Effector memory CD4-positive, alpha-beta T cell (primary cell): ENCODE measurements around the gene TIMM10B.
A peak's percentile ranks its signal among the peaks of the same experiment; 100 is the strongest.

Experiments used
- DNase-seq, 3 donors: peaks; one replicate each; pipeline ENCODE4 v3.0.0-alpha.2; 2020
- H3K27ac ChIP-seq: 2 replicates; pipeline ENCODE4 v1.7.0; 2013; ENCODE audit warnings: mild to moderate bottlenecking, low read length, moderate library complexity; ENCODE audit not compliant: insufficient read depth, poor library complexity, severe bottlenecking
- H3K27me3 ChIP-seq: replicated peaks from 2 replicates; pipeline ENCODE4 v1.7.0; 2013; ENCODE audit warnings: mild to moderate bottlenecking, low read length; ENCODE audit not compliant: insufficient read depth, control insufficient read depth, poor library complexity, severe bottlenecking
- H3K36me3 ChIP-seq: 2 replicates; pipeline ENCODE4 v1.7.0; 2013; ENCODE audit warnings: mild to moderate bottlenecking, low read length, moderate library complexity; ENCODE audit not compliant: control insufficient read depth, insufficient read depth
- H3K4me1 ChIP-seq: 2 replicates; pipeline ENCODE4 v1.7.0; 2013; ENCODE audit warnings: low read length, mild to moderate bottlenecking; ENCODE audit not compliant: control insufficient read depth, insufficient read depth, poor library complexity, severe bottlenecking
- H3K4me3 ChIP-seq: 2 replicates; pipeline ENCODE4 v1.7.0; 2013; ENCODE audit warnings: low read length, low read depth, mild to moderate bottlenecking; ENCODE audit not compliant: insufficient read depth, poor library complexity, severe bottlenecking
- H3K9me3 ChIP-seq: 2 replicates; pipeline ENCODE4 v1.7.0; 2013; ENCODE audit warnings: mild to moderate bottlenecking, low read length, moderate library complexity; ENCODE audit not compliant: control insufficient read depth

Gene TIMM10B

DNA sequence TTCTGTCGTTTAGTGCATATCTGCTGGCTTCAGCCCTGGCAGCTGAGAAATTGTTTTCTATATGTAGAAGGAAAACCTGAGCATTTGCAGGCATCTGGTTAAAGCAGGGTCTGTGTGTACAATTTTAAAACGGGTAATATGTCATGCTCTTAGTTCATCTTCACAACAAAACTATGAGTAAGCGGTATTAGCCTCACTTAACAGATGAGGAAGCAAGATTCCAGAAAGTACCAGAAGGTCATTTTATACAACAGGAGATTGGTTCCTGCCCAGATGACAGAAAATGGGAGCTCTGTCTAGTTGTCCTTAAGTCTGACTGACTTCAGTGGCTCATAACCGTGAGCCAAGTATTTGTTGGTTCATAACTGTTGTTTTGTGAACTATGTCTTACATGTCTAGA, 1.1 kb downstream of the TIMM10B start:
- DNase-seq: no peak
- H3K4me3 ChIP-seq: peak overlapping the region; percentile 74
- H3K36me3 ChIP-seq: peaks cover 38% of the 10 kb centered on the region
- no peaks in the 10 kb centered on the region for H3K9me3 ChIP-seq
- no peaks in the 10 kb centered on the region for H3K27me3 ChIP-seq
- H3K4me1 ChIP-seq: peaks cover 21% of the 10 kb centered on the region
- H3K27ac ChIP-seq: peak overlapping the region; percentile 88

DNA sequence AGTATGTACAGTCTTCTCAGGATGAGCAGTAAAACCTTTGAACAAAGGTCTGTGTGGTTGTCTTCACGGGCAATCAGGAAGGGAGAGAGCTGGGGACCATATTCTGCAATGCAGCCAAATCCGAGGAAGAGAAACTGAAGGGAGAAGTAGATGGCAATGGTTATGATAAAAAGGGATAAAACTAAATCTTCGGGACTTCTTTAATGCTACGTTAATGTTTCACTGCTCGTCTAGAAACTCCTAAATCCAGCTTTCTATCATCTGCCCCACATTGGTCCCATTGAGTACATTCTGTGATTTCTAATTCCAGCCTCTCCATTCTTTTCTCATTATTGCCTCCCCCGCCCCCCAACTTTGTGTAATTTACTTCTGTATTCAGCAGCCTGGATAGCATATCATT, 1.7 kb downstream of the TIMM10B start:
- peaks cover 33% of the 10 kb centered on the region for H3K36me3 ChIP-seq
- no peaks in the 10 kb centered on the region for H3K9me3 ChIP-seq
- no peak overlapping the region for H3K4me3 ChIP-seq
- peak overlapping the region; percentile 24 for H3K27ac ChIP-seq
- H3K4me1 ChIP-seq: peaks cover 21% of the 10 kb centered on the region
- no peak for DNase-seq
- H3K27me3 ChIP-seq: no peaks in the 10 kb centered on the region

DNA sequence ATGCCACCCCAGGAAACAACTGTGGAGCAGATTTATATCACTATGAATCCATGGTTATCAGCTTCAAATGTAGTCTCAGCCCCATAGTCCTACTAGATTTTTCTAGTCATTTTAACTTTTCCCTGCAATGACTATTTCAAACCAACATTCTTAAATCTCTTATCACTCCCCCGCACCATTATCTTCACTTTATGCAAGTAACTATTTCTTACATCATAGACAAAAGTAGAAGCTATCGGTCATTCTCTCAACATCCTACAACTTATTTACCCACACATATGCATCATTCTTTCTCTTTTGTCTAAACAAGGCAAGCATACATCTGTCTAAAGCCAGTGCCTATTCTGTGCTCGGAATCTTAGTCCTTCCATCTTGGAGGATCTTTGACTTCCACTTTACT, 4.4 kb downstream of the TIMM10B start:
- Histone ChIP-seq H3K4me1 (peaks cover 16% of the 10 kb centered on the region), H3K4me3 (no peak overlapping the region), H3K9me3 (no peaks in the 10 kb centered on the region), H3K27ac (no peak overlapping the region), H3K27me3 (no peaks in the 10 kb centered on the region), H3K36me3 (peaks cover 35% of the 10 kb centered on the region)
- DNase-seq: no peak

DNA sequence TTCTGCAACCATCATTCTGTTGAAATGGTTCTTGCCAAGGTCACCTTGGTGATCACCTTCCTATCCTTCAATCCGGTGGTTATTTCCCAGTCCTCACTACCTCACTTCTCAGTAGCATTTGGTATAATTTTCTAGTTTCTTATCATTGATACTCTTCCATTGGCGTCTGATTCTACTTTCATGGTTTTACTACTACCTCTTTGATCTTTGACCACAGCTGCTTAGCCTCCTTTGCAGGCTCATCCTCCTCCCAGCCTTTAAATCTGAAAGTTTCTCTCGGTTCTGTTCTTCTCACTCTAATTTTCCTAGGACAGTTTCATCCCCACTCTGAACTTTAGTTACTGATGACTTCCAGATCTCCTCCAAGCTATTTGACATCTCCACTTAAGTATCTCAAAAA, 5.0 kb downstream of the TIMM10B start:
- Histone ChIP-seq H3K4me1 (peaks cover 13% of the 10 kb centered on the region), H3K27me3 (no peaks in the 10 kb centered on the region), H3K36me3 (peaks cover 35% of the 10 kb centered on the region), H3K4me3 (no peak overlapping the region), H3K9me3 (no peaks in the 10 kb centered on the region), H3K27ac (peak overlapping the region; percentile 26)
- DNase-seq: no peak

DNA sequence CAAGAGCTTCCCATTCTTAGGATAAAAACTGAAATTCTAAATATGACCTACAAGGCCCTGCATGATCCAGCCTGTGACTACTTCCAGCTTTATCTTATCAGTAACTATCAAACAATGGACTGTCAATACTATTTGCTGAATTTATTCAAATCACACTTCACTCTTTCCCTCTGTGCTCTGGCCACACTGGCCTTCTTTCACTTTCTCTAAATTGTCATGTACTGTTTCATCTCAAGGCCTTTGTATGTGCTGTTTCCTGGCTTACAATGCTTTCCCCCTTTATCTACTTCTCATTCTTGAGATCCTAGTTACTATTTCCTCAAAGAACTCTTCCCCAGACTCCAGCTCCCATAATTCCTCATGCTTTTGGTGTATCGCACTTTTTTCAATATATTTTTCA, 5.6 kb downstream of the TIMM10B start:
- H3K27ac ChIP-seq: peak overlapping the region; percentile 26
- no peak for DNase-seq
- peaks cover 35% of the 10 kb centered on the region for H3K36me3 ChIP-seq
- no peaks in the 10 kb centered on the region for H3K27me3 ChIP-seq
- peaks cover 9% of the 10 kb centered on the region for H3K4me1 ChIP-seq
- no peak overlapping the region for H3K4me3 ChIP-seq
- no peaks in the 10 kb centered on the region for H3K9me3 ChIP-seq

DNA sequence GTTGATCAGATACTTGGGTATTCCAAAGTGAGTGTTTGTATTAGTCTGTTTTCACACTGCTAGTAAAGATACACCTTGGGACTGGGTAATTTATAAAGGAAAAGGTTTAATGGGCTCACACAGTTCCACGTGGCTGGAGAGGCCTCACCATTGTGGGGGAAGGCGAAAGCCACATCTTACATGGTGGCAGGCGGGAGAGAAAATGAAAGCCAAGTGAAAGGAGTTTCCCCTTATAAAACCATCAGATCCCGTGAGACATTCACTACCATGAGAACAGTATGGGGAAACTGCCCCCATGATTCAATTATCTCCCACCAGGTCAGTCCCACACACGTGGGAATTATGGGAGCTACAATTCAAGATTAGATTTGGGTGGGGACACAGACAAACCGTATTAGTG, 7.0 kb downstream of the TIMM10B start:
- H3K36me3 ChIP-seq: peaks cover 29% of the 10 kb centered on the region
- DNase-seq: no peak
- H3K4me3 ChIP-seq: no peak overlapping the region
- H3K27me3 ChIP-seq: no peaks in the 10 kb centered on the region
- no peaks in the 10 kb centered on the region for H3K9me3 ChIP-seq
- H3K4me1 ChIP-seq: no peaks in the 10 kb centered on the region
- H3K27ac ChIP-seq: no peak overlapping the region

DNA sequence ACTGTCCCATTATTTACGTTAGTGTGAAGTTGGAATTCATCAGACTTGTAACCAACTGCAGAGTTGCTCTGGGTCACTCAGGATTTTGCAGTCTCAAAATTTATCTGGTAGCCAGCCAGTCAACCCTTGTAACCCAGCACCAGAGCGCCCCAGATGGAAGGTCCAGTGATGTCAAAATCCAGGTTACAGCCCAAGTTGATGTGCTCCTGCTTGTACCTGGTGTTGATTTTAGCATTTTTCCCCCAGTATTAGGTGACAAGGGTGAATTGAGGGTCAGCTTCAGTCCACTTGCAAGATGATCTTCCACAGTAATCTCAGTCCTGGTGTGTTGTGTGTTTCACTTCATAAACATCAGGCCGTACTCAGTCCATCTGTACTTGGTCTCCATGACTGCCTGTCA, 7.5 kb downstream of the TIMM10B start:
- Histone ChIP-seq H3K4me3 (no peak overlapping the region), H3K36me3 (peaks cover 29% of the 10 kb centered on the region), H3K27me3 (no peaks in the 10 kb centered on the region), H3K27ac (no peak overlapping the region), H3K9me3 (no peaks in the 10 kb centered on the region), H3K4me1 (no peaks in the 10 kb centered on the region)
- DNase-seq: no peak

DNA sequence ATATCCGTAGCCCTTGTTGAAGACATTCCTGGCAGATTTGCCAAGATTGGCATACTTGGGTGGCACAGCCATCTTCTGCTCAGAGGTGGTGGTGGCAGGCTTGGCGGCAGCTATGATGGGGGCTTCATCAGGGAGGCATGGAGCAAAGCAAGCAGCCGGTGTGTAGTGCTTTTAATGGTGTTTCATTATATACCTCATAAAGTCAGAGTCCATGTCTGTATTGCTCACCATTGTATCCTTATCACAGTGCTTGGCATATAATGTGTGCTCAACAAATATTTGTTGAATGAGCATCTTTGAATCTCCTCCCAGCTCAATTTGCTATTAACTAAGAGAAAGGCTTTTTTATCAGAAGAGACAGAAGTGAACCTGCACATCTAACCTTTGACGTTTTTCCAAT, 8.0 kb downstream of the TIMM10B start:
- no peak for DNase-seq
- Histone ChIP-seq H3K36me3 (peaks cover 29% of the 10 kb centered on the region), H3K4me3 (no peak overlapping the region)

DNA sequence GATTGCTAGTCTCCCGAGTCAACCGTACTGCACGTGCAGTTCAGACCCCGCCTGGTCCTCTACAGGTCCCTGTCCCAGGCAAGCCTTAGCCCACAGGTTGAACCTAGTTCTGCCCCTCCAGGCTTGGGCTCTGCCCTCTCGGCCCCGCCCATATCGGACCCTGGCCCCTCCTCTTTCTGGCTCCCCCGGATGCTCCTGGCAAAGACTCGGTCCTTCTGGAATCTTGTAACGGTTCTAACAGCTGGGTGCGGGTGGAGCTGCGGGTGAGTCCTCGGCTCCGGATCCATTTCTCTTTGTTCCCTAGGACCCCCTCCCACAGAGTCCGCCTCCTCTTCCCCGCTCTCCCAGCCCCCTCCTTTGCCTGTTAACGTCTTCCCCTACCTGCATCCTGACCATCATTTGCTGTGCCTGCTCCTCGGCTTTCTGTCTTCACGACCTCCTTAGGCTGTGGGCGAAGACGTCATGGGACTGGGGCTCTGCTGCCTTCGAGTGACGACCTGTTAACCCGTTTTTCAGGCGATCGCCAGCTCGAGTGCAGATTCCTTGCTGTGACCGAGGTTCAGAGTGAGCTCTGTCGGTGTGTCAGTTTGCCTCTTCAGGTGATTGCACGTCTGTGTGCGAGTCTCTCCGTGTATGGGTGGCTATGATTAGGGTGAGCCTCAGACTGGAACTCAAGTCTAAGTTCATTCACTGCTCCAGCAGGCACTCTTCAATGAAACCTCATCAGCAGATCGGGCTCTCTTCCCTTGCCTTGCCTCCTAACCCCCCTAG, 16.0 kb downstream of the TIMM10B start, which contains the start of gene DNHD1:
DNHD1 (plus strand) TSS at position 212 of the 771 bp plus-strand sequence. CDS start 936 bp downstream, outside the sequence.
- Histone ChIP-seq H3K27me3 (no peaks in the 10 kb centered on the region), H3K36me3 (peaks cover 28% of the 10 kb centered on the region), H3K27ac (no peak within 1 kb of the TSS), H3K4me1 (no peaks in the 10 kb centered on the region), H3K9me3 (no peaks in the 10 kb centered on the region), H3K4me3 (no peak within 1 kb of the TSS)
- DNase-seq: no peak

More for the DNA sequence above, 8.0 kb downstream of the TIMM10B start:
- H3K27ac ChIP-seq: no peak overlapping the region
- no peaks in the 10 kb centered on the region for H3K9me3 ChIP-seq
- H3K27me3 ChIP-seq: no peaks in the 10 kb centered on the region
- H3K4me1 ChIP-seq: no peaks in the 10 kb centered on the region

DNA sequence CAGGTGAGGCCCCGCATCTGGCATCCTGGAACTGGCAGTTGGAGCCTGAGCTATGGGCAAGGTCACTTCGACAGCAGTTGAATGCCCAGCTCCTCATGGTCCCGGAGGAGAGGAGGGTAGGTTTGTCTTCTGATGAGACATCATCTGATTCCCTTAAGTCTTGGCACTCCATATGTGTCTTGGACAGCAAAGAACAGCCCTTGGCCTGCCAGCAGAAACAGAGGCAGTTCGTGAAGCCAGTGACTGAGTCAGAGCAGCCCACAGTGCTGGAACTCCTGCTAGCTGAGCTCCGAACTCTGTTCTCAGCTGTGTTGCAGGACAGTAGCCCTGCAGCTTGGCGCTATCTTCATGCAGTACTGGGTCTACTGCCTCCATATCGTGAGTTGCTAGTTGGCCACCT, 16.8 kb downstream of the TIMM10B start:
- no peak overlapping the region for H3K27ac ChIP-seq

More for the DNA sequence above, 16.8 kb downstream of the TIMM10B start:
- no peaks in the 10 kb centered on the region for H3K27me3 ChIP-seq
- peaks cover 37% of the 10 kb centered on the region for H3K36me3 ChIP-seq
- H3K4me1 ChIP-seq: no peaks in the 10 kb centered on the region
- H3K9me3 ChIP-seq: no peaks in the 10 kb centered on the region
- DNase-seq: no peak
- H3K4me3 ChIP-seq: no peak overlapping the region
